Lower leg skin (tissue), 4 donors: ENCODE measurements around the gene RASGRP4. TPM values are rescaled to one million over a fixed set of nuclear protein-coding genes. Genes with fewer than 3 reads are reported as not detected.
"Not testable (repeated sequence)": the region's sequence is repeated elsewhere in the genome, so short reads cannot be mapped to it uniquely, and the experiment has no call there.

Experiments
- DNase-seq, 2 donors: peaks; one replicate each; pipeline ENCODE4 v3.0.0-alpha.2; 2019; ENCODE audit warnings: low spot score in 2 of 2
- H3K4me3 ChIP-seq: fragments of 200-600 bp; sonication (generic); 2 replicates; pipeline ENCODE4 v1.5.1; 2017; ENCODE audit warnings: mild to moderate bottlenecking, low read depth; ENCODE audit not compliant: poor library complexity, severe bottlenecking
- CTCF ChIP-seq, 3 donors: fragments of 450-650 bp; IDR thresholded peaks; one replicate each; pipeline ENCODE4 v1.5.1; 2016; ENCODE audit warnings: antibody characterized with exemption in 3 of 3, mild to moderate bottlenecking in 3 of 3, moderate library complexity in 2 of 3
- POLR2A ChIP-seq, 2 donors: fragments of 450-650 bp; IDR thresholded peaks; one replicate each; pipeline ENCODE4 v1.6.1; 2016 to 2017; ENCODE audit warnings: antibody characterized with exemption in 2 of 2, mild to moderate bottlenecking in 1 of 2, moderate library complexity in 1 of 2
- WGBS, 2 donors: methylation state at CpG; one replicate each; pipeline ENCODE4 v1.1.5; 2018; 5-methylcytosine and 5-hydroxymethylcytosine counted together
- intact Hi-C: fragments of 100-400 bp; cut with DNase I; formaldehyde crosslinking; loops from one replicate; pipeline ENCODE4 v1.15.0; 2023; ENCODE audit warnings: low total_unique reads
- total RNA-seq, 4 donors: library from RNA; depleted of rRNA; stranded (reverse); fragments of >200 nt; gene quantifications; one replicate each; pipeline ENCODE4 v1.1.0, GENCODE V29; 2016

RASGRP4 gene
- total RNA-seq, 4 donors from 2014 or later: 1.3 to 2.3 (median 1.7) TPM

DNA sequence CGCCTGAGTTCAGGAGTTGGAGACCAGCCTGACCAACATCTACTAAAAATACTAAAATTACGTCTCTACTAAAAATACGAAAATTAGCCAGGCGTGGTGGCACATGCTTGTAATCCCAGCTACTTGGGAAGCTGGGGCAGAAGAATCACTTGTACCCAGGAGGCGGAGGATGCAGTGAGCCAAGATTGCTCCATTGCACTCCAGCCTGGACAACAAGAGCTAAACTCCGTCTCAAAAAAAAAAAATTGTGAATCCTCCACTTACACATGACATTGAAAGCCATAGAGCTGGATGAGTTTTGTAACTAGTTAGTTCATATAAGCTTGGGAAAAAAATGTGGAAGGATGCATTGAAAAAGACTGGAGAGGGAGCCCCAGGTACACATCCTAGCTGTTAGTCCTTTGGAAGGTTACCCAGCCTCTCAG is 52.1 kb downstream of the RASGRP4 start:
- H3K4me3 ChIP-seq: no peak overlapping the region
- WGBS, 2 donors: 50 to 58% methylated on average over 6 of the region's 6 CpGs
- no peak for TF ChIP-seq CTCF (IDR thresholded peaks at IDR 0.05)
- TF ChIP-seq POLR2A (IDR thresholded peaks at IDR 0.05): no peak
- no peak for DNase-seq
- intact Hi-C loops: no loop called here

GRCh38 chr19:38371081-38371480 is 54.9 kb downstream of the RASGRP4 start:
- WGBS, 2 donors: 65 to 66% methylated on average over 6 of the region's 6 CpGs
- TF ChIP-seq POLR2A (IDR thresholded peaks at IDR 0.05): no peak
- no peak for TF ChIP-seq CTCF (IDR thresholded peaks at IDR 0.05)
- DNase-seq: no peak
- H3K4me3 ChIP-seq: no peak overlapping the region
- intact Hi-C loops: no loop called here

DNA sequence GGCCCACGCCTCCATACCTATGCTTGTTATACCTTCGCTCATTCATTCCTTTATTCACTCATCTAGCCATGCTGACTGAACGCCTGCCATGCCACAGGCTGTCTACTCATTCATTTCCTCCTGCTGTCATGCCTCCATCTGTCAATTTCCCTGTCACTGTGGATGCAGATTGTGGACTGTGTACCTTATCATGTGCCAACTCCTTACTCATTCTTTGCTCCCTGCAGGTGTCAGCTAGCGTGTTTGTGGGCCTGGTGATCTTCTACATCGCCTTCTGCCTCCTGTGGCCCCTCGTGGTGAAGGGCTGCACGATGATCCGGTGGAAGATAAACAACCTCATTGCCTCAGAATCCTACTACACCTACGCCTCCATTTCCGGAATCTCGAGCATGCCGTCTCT is 55.7 kb downstream of the RASGRP4 start:
- no peak overlapping the region for H3K4me3 ChIP-seq
- TF ChIP-seq CTCF (IDR thresholded peaks at IDR 0.05): no peak
- no peak for TF ChIP-seq POLR2A (IDR thresholded peaks at IDR 0.05)
- intact Hi-C loops: no loop called here
- 68 to 82% methylated on average over 12 of the region's 12 CpGs for WGBS, 2 donors
- DNase-seq: no peak

DNA sequence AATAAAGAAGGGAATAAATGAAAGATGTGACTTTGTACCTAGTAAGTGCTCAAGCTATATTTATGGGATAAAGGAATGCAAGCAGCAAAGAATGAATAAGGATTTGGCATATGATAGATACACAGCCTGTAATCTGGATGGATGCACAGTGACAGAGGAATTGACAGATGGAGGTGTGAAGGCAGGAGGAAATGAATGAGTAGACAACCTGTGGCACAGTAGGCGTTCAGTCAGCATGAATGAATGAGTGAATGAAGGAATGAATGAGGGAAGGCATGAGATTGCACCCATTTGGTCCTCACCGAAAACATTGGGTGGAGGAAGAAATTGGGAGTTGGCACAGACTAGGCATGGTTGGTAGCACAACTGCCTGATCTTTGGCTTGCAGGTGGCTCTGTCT is 56.4 kb downstream of the RASGRP4 start:
- TF ChIP-seq CTCF (IDR thresholded peaks at IDR 0.05) (no peak), POLR2A (IDR thresholded peaks at IDR 0.05) (no peak)
- intact Hi-C loops: no loop called here
- WGBS, 2 donors: 86 to 87% methylated on average over 2 of the region's 2 CpGs
- H3K4me3 ChIP-seq: no peak overlapping the region
- no peak for DNase-seq

- 78 to 80% methylated on average over 12 of the region's 12 CpGs for WGBS, 2 donors
- intact Hi-C loops: no loop called here
- DNase-seq: no peak
- H3K4me3 ChIP-seq: no peak overlapping the region
- TF ChIP-seq POLR2A (IDR thresholded peaks at IDR 0.05): no peak
- TF ChIP-seq CTCF (IDR thresholded peaks at IDR 0.05): no peak
These were observed 59.0 kb downstream of the RASGRP4 start for GRCh38 chr19:38367041-38367440.

DNA sequence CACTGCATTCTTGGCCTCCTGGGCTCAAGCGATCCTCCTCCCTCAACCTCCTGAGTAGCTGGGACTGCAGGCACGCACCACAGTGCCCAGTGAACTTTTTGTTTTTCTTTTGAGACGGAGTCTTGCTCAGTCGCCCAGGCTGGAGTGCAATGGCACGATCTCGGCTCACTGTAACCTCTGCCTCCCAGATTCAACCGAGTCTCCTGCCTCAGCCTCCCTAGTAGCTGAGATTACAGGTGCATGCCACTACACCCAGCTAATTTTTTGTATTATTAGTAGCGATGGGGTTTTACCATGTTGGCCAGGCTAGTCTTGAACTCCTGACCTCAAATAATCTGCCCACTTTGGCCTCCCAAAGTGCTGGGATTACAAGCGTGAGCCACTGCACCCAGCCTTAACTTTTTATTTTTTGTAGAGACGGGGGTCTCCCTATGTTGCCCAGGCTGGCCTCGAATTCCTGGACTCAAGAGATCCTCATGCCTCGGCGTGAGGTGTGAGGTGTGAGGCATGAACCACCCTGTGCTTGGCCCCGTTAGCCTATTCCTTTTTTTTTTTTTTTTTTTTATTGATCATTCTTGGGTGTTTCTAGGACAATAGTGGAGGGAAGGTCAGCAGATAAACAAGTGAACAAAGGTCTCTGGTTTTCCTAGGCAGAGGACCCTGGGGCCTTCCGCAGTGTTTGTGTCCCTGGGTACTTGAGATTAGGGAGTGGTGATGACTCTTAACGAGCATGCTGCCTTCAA is 62.9 kb downstream of the RASGRP4 start:
- intact Hi-C loops: not testable (repeated sequence)

More for the DNA sequence above, 62.9 kb downstream of the RASGRP4 start:
- DNase-seq, H3K4me3 ChIP-seq: not testable (repeated sequence)
- 77 to 81% methylated on average over 15 of the region's 16 CpGs for WGBS, 2 donors
